HG02884 (cell line): Measurements from ENCODE around the gene FMN2.

Experiments used
- ATAC-seq: cut with Tn5 transposase; IDR thresholded peaks from one replicate; pipeline ENCODE4 v1.9.1; 2021; ENCODE audit warnings: mild to moderate bottlenecking, moderate library complexity; ENCODE audit not compliant: unreplicated experiment

Gene FMN2

GRCh38 chr1:240096974-240097373 is 5.3 kb downstream of the FMN2 start:
- ATAC-seq = no peak

- no peak for ATAC-seq
These were observed 6.9 kb downstream of the FMN2 start for GRCh38 chr1:240098534-240098933.

GRCh38 chr1:240099329-240099728 is 7.6 kb downstream of the FMN2 start:
- ATAC-seq = no peak

GRCh38 chr1:240099748-240100147 is 8.1 kb downstream of the FMN2 start:
- ATAC-seq = no peak

GRCh38 chr1:240100371-240100934 is 8.8 kb downstream of the FMN2 start:
- no peak for ATAC-seq

GRCh38 chr1:240101306-240101705 is 9.6 kb downstream of the FMN2 start:
- no peak for ATAC-seq

GRCh38 chr1:240101737-240102136 is 10.1 kb downstream of the FMN2 start:
- no peak for ATAC-seq

GRCh38 chr1:240104672-240105071 is 13.0 kb downstream of the FMN2 start:
- ATAC-seq = no peak

GRCh38 chr1:240107058-240107684 is 15.5 kb downstream of the FMN2 start:
- ATAC-seq = no peak

GRCh38 chr1:240109130-240109529 is 17.4 kb downstream of the FMN2 start:
- ATAC-seq = no peak

GRCh38 chr1:240109920-240110636 is 18.4 kb downstream of the FMN2 start:
- no peak for ATAC-seq

- no peak for ATAC-seq
These were observed 19.9 kb downstream of the FMN2 start for GRCh38 chr1:240111558-240111957.

GRCh38 chr1:240114222-240114621 is 22.5 kb downstream of the FMN2 start:
- ATAC-seq = no peak

GRCh38 chr1:240115831-240116230 is 24.1 kb downstream of the FMN2 start:
- ATAC-seq = no peak

- ATAC-seq = no peak
These were observed 25.4 kb downstream of the FMN2 start for GRCh38 chr1:240116831-240117769.

GRCh38 chr1:240117930-240118329 is 26.2 kb downstream of the FMN2 start:
- no peak for ATAC-seq

GRCh38 chr1:240122639-240123613 is 31.2 kb downstream of the FMN2 start:
- no peak for ATAC-seq

GRCh38 chr1:240126821-240127220 is 35.1 kb downstream of the FMN2 start:
- ATAC-seq = no peak

- ATAC-seq = no peak
These were observed 36.7 kb downstream of the FMN2 start for GRCh38 chr1:240128366-240128765.

GRCh38 chr1:240134113-240134512 is 42.4 kb downstream of the FMN2 start:
- no peak for ATAC-seq
